ENCODE data around the gene HOXB8.

Gene HOXB8

DNA sequence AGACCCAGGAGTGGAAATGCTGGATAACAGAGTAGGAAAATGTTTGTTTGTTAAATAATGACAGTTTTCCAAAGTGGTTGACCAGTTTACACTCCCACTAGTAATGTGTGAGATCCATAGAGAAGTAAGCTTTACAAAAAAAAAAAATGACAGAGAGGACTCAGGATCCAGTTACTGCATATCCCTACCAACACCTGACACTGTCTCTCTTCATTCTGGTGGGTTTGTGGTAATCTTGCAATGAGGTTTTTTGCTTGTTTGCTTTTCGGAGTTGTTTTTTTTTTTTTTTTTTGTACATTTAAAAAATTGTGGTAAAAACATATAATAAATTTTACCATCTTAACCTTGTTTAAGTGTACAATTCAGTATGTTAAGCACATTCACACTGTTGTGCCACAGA is 34.6 kb upstream of the HOXB8 start:
- Histone ChIP-seq H3K4me2 (ENCODE audit: low read depth, low read length) (no peak overlapping the region), H3K9ac (ENCODE audit: low read length) (no peak overlapping the region), H3F3A (ENCODE audit: insufficient read depth, low read length) (0 out of 2 replicates have a peak, but pooled peaks cover 3% of the 10 kb centered on the region), H3K27ac (ENCODE audit: low read length) (no peak overlapping the region), H3K9me3 (replicated peaks; ENCODE audit: insufficient read depth, low read length) (no peaks in the 10 kb centered on the region), H3K4me1 (ENCODE audit: low read length) (peaks cover 7% of the 10 kb centered on the region; the same call in 1 of the 2 replicates), H3K79me2 (ENCODE audit: low read length) (no peaks in the 10 kb centered on the region), H4K20me1 (ENCODE audit: insufficient read depth, low read length) (no peaks in the 10 kb centered on the region), H3K36me3 (replicated peaks; ENCODE audit: insufficient read depth, low read length) (no peaks in the 10 kb centered on the region), H3K4me3 (ENCODE audit: low read length) (no peak overlapping the region), H2AFZ (ENCODE audit: low read length) (no peak overlapping the region), H3K27me3 (replicated peaks; ENCODE audit: insufficient read depth, low read length) (no peaks in the 10 kb centered on the region), H3K9me2 (replicated peaks; ENCODE audit: insufficient read depth, low read length) (no peaks in the 10 kb centered on the region)
- DNase-seq, result no peak
- TF ChIP-seq, protein P1, sequence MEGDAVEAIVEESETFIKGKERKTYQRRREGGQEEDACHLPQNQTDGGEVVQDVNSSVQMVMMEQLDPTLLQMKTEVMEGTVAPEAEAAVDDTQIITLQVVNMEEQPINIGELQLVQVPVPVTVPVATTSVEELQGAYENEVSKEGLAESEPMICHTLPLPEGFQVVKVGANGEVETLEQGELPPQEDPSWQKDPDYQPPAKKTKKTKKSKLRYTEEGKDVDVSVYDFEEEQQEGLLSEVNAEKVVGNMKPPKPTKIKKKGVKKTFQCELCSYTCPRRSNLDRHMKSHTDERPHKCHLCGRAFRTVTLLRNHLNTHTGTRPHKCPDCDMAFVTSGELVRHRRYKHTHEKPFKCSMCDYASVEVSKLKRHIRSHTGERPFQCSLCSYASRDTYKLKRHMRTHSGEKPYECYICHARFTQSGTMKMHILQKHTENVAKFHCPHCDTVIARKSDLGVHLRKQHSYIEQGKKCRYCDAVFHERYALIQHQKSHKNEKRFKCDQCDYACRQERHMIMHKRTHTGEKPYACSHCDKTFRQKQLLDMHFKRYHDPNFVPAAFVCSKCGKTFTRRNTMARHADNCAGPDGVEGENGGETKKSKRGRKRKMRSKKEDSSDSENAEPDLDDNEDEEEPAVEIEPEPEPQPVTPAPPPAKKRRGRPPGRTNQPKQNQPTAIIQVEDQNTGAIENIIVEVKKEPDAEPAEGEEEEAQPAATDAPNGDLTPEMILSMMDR (IDR thresholded peaks at IDR 0.05; ENCODE audit: low read length), result no peak
- TF ChIP-seq EZH2 (optimal IDR thresholded peaks at IDR 0.05; ENCODE audit: low read depth, low read length) (no peak), EZH2phosphoT487 (IDR thresholded peaks at IDR 0.05; ENCODE audit: low read length) (no peak)

DNA sequence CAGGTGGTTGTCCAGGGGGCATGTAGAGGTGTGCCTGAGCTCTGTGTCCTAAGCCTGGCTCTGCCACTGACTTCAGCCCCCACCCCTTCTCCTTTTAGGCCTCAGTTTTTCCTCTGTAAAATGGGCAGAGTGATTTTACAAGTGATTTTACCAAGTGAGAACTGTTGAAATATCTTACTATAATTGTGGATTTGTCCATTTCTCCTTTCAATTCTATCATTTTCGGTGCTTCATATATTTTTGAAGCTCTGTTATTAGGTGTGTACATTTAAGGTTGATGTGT is 32.8 kb upstream of the HOXB8 start:
- Histone ChIP-seq H3K9ac (ENCODE audit: low read length) (peak overlapping the region; percentile 65), H2AFZ (ENCODE audit: low read length) (peak overlapping the region; percentile 85), H3K27me3 (replicated peaks; ENCODE audit: insufficient read depth, low read length) (peaks cover 4% of the 10 kb centered on the region; the same call in 1 of the 2 replicates), H3K79me2 (ENCODE audit: low read length) (no peaks in the 10 kb centered on the region), H3K9me3 (replicated peaks; ENCODE audit: insufficient read depth, low read length) (no peaks in the 10 kb centered on the region), H4K20me1 (ENCODE audit: insufficient read depth, low read length) (no peaks in the 10 kb centered on the region), H3F3A (ENCODE audit: insufficient read depth, low read length) (0 out of 2 replicates have a peak, but pooled peaks cover 3% of the 10 kb centered on the region), H3K4me1 (ENCODE audit: low read length) (peaks cover 7% of the 10 kb centered on the region; the same call in 1 of the 2 replicates), H3K4me2 (ENCODE audit: low read depth, low read length) (peak overlapping the region; percentile 78), H3K9me2 (replicated peaks; ENCODE audit: insufficient read depth, low read length) (no peaks in the 10 kb centered on the region), H3K4me3 (ENCODE audit: low read length) (peak overlapping the region; percentile 54), H3K27ac (ENCODE audit: low read length) (peak overlapping the region; percentile 28; the same call in 1 of the 2 replicates), H3K36me3 (replicated peaks; ENCODE audit: insufficient read depth, low read length) (no peaks in the 10 kb centered on the region)
- TF ChIP-seq, protein P1 (IDR thresholded peaks at IDR 0.05; ENCODE audit: low read length), result no peak
- TF ChIP-seq EZH2phosphoT487 (IDR thresholded peaks at IDR 0.05; ENCODE audit: low read length) (no peak), EZH2 (optimal IDR thresholded peaks at IDR 0.05; ENCODE audit: low read depth, low read length) (no peak)
- DNase-seq, result no peak

- H3K9ac ChIP-seq (ENCODE audit: low read length), result peak overlapping the region; percentile 65
- peak; percentile 70 for DNase-seq
- peak overlapping the region; percentile 28; the same call in 1 of the 2 replicates for H3K27ac ChIP-seq (ENCODE audit: low read length)
- H4K20me1 ChIP-seq (ENCODE audit: insufficient read depth, low read length), result no peaks in the 10 kb centered on the region
- H3K79me2 ChIP-seq (ENCODE audit: low read length), result no peaks in the 10 kb centered on the region
- H2AFZ ChIP-seq (ENCODE audit: low read length), result peak overlapping the region; percentile 85
- H3K9me3 ChIP-seq (replicated peaks; ENCODE audit: insufficient read depth, low read length), result no peaks in the 10 kb centered on the region
- TF ChIP-seq, protein P1 (IDR thresholded peaks at IDR 0.05; ENCODE audit: low read length), result 0 out of 2 replicates have a peak, but pooled peaks have one; percentile 4
- no peak for TF ChIP-seq EZH2 (optimal IDR thresholded peaks at IDR 0.05; ENCODE audit: low read depth, low read length)
- TF ChIP-seq EZH2phosphoT487 (IDR thresholded peaks at IDR 0.05; ENCODE audit: low read length), result no peak
- peak overlapping the region; percentile 54 for H3K4me3 ChIP-seq (ENCODE audit: low read length)
- H3K36me3 ChIP-seq (replicated peaks; ENCODE audit: insufficient read depth, low read length), result no peaks in the 10 kb centered on the region
- H3K27me3 ChIP-seq (replicated peaks; ENCODE audit: insufficient read depth, low read length), result peaks cover 6% of the 10 kb centered on the region; the same call in 1 of the 2 replicates
- peaks cover 5% of the 10 kb centered on the region; the same call in 1 of the 2 replicates for H3K4me1 ChIP-seq (ENCODE audit: low read length)
- H3K4me2 ChIP-seq (ENCODE audit: low read depth, low read length), result peak overlapping the region; percentile 78
- H3F3A ChIP-seq (ENCODE audit: insufficient read depth, low read length), result 0 out of 2 replicates have a peak, but pooled peaks cover 3% of the 10 kb centered on the region
- no peaks in the 10 kb centered on the region for H3K9me2 ChIP-seq (replicated peaks; ENCODE audit: insufficient read depth, low read length)
Measured at GRCh38 chr17:48647103-48647962, 32.2 kb upstream of the HOXB8 start.
